ENCODE results near the gene ROBO1. TPM values are rescaled to one million over a fixed set of nuclear protein-coding genes. Genes with fewer than 3 reads are reported as not detected.

Gene ROBO1
- total RNA-seq, 1 donor = 69.8 TPM

- no peak overlapping the region for H2AFZ ChIP-seq (ENCODE audit: low read length)
- H3K36me3 ChIP-seq (ENCODE audit: insufficient read depth, low read length) = no peaks in the 10 kb centered on the region
- no peaks in the 10 kb centered on the region for H3K9me3 ChIP-seq (ENCODE audit: low read depth, low read length)
- no peak for TF ChIP-seq CTCF (IDR thresholded peaks at IDR 0.05; ENCODE audit: extremely low read depth, low read depth, low read length)
- no peaks in the 10 kb centered on the region for H4K20me1 ChIP-seq (ENCODE audit: insufficient read depth, low read length)
- no peaks in the 10 kb centered on the region for H3K27me3 ChIP-seq (ENCODE audit: insufficient read depth, low read length)
- H3K4me3 ChIP-seq (ENCODE audit: insufficient read depth, low read length) = no peak overlapping the region
- DNase-seq (ENCODE audit: insufficient read length, low spot score, missing footprints) = no peak
- no peaks in the 10 kb centered on the region for H3K4me1 ChIP-seq (ENCODE audit: insufficient read depth, low read length)
- H3K27ac ChIP-seq (ENCODE audit: low read depth, low read length) = no peak overlapping the region
- H3K4me2 ChIP-seq (ENCODE audit: insufficient read depth, low read length) = peak overlapping the region; percentile 23
- no peaks in the 10 kb centered on the region for H3K79me2 ChIP-seq (ENCODE audit: insufficient read depth, low read length)
Measured at GRCh38 chr3:78856164-78856563, 911.6 kb downstream of the ROBO1 start.

- no peak overlapping the region for H3K4me2 ChIP-seq (ENCODE audit: insufficient read depth, low read length)
- no peaks in the 10 kb centered on the region for H3K36me3 ChIP-seq (ENCODE audit: insufficient read depth, low read length)
- no peaks in the 10 kb centered on the region for H3K79me2 ChIP-seq (ENCODE audit: insufficient read depth, low read length)
- no peak overlapping the region for H3K27ac ChIP-seq (ENCODE audit: low read depth, low read length)
- H2AFZ ChIP-seq (ENCODE audit: low read length) = no peak overlapping the region
- no peak for DNase-seq (ENCODE audit: insufficient read length, low spot score, missing footprints)
- H4K20me1 ChIP-seq (ENCODE audit: insufficient read depth, low read length) = no peaks in the 10 kb centered on the region
- H3K9me3 ChIP-seq (ENCODE audit: low read depth, low read length) = no peaks in the 10 kb centered on the region
- H3K4me1 ChIP-seq (ENCODE audit: insufficient read depth, low read length) = no peaks in the 10 kb centered on the region
- TF ChIP-seq CTCF (IDR thresholded peaks at IDR 0.05; ENCODE audit: extremely low read depth, low read depth, low read length) = no peak
- no peaks in the 10 kb centered on the region for H3K27me3 ChIP-seq (ENCODE audit: insufficient read depth, low read length)
- H3K4me3 ChIP-seq (ENCODE audit: insufficient read depth, low read length) = no peak overlapping the region
Measured at GRCh38 chr3:78855190-78855589, 912.6 kb downstream of the ROBO1 start.

GRCh38 chr3:78848392-78849288 is 919.2 kb downstream of the ROBO1 start:
- H3K4me1 ChIP-seq (ENCODE audit: insufficient read depth, low read length) = peaks cover 7% of the 10 kb centered on the region
- H3K4me2 ChIP-seq (ENCODE audit: insufficient read depth, low read length) = no peak overlapping the region
- H3K9me3 ChIP-seq (ENCODE audit: low read depth, low read length) = no peaks in the 10 kb centered on the region
- H4K20me1 ChIP-seq (ENCODE audit: insufficient read depth, low read length) = no peaks in the 10 kb centered on the region
- no peak overlapping the region for H3K27ac ChIP-seq (ENCODE audit: low read depth, low read length)
- no peaks in the 10 kb centered on the region for H3K27me3 ChIP-seq (ENCODE audit: insufficient read depth, low read length)
- no peak for TF ChIP-seq CTCF (IDR thresholded peaks at IDR 0.05; ENCODE audit: extremely low read depth, low read depth, low read length)
- H3K4me3 ChIP-seq (ENCODE audit: insufficient read depth, low read length) = no peak overlapping the region
- H2AFZ ChIP-seq (ENCODE audit: low read length) = no peak overlapping the region
- DNase-seq (ENCODE audit: insufficient read length, low spot score, missing footprints) = no peak
- no peaks in the 10 kb centered on the region for H3K36me3 ChIP-seq (ENCODE audit: insufficient read depth, low read length)
- no peaks in the 10 kb centered on the region for H3K79me2 ChIP-seq (ENCODE audit: insufficient read depth, low read length)

- H3K79me2 ChIP-seq (ENCODE audit: insufficient read depth, low read length) = no peaks in the 10 kb centered on the region
- no peaks in the 10 kb centered on the region for H3K9me3 ChIP-seq (ENCODE audit: low read depth, low read length)
- TF ChIP-seq CTCF (IDR thresholded peaks at IDR 0.05; ENCODE audit: extremely low read depth, low read depth, low read length) = no peak
- H2AFZ ChIP-seq (ENCODE audit: low read length) = no peak overlapping the region
- no peaks in the 10 kb centered on the region for H3K27me3 ChIP-seq (ENCODE audit: insufficient read depth, low read length)
- H3K4me3 ChIP-seq (ENCODE audit: insufficient read depth, low read length) = no peak overlapping the region
- H3K36me3 ChIP-seq (ENCODE audit: insufficient read depth, low read length) = no peaks in the 10 kb centered on the region
- H3K4me2 ChIP-seq (ENCODE audit: insufficient read depth, low read length) = no peak overlapping the region
- DNase-seq (ENCODE audit: insufficient read length, low spot score, missing footprints) = no peak
- peaks cover 7% of the 10 kb centered on the region for H3K4me1 ChIP-seq (ENCODE audit: insufficient read depth, low read length)
- no peak overlapping the region for H3K27ac ChIP-seq (ENCODE audit: low read depth, low read length)
- H4K20me1 ChIP-seq (ENCODE audit: insufficient read depth, low read length) = no peaks in the 10 kb centered on the region
Measured at GRCh38 chr3:78847603-78848002, 920.2 kb downstream of the ROBO1 start.
